VCaP (cell line): ENCODE data around the gene SMC1B.
"Not testable (repeated sequence)": the region's sequence is repeated elsewhere in the genome, so short reads cannot be mapped to it uniquely, and the experiment has no call there.

Source experiments
- H3K27ac ChIP-seq: fragments of 450-650 bp; 2 replicates; pipeline ENCODE4 v1.5.1; 2017
- TF ChIP-seq, protein P1 (sequence below): fragments of 450-650 bp; conservative IDR thresholded peaks from 2 replicates; pipeline ENCODE4 v1.5.1; 2017; ENCODE audit warnings: mild to moderate bottlenecking, moderate library complexity

The SMC1B gene

DNA sequence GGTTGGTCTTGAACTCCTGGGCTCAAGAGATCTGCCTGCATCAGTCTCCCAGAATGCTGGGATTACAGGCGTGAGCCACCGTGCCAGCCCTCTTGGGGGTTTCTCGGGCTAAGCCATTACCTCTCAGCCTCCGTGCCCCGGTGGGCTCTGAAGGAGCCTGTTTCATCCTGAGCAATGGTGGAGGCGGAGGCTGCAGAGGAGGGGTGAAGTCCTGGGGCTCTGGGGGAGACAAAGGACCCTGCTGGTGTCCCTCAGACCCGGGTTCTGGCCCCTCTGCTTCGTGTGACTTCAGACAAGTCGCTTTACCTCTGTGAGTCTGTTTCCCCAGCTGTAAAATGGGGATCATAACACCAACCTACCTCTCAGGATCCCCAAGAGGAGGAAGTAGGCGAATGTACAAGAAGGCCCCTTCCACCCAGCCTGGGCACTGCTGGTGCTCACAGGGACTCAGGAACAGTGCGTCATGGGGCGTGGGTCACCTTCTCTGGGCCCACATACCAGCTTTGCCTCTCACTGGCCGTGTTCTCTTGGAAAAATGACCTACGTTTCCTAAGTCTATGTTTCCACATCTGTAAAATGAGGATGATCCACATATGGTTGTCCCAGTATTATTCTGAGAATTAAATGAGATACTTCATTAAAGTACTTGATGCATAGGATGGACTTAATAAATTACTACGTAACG, 36.8 kb upstream of the SMC1B start:
- no peak overlapping the region for H3K27ac ChIP-seq
- TF ChIP-seq, protein P1, sequence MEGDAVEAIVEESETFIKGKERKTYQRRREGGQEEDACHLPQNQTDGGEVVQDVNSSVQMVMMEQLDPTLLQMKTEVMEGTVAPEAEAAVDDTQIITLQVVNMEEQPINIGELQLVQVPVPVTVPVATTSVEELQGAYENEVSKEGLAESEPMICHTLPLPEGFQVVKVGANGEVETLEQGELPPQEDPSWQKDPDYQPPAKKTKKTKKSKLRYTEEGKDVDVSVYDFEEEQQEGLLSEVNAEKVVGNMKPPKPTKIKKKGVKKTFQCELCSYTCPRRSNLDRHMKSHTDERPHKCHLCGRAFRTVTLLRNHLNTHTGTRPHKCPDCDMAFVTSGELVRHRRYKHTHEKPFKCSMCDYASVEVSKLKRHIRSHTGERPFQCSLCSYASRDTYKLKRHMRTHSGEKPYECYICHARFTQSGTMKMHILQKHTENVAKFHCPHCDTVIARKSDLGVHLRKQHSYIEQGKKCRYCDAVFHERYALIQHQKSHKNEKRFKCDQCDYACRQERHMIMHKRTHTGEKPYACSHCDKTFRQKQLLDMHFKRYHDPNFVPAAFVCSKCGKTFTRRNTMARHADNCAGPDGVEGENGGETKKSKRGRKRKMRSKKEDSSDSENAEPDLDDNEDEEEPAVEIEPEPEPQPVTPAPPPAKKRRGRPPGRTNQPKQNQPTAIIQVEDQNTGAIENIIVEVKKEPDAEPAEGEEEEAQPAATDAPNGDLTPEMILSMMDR: no peak

DNA sequence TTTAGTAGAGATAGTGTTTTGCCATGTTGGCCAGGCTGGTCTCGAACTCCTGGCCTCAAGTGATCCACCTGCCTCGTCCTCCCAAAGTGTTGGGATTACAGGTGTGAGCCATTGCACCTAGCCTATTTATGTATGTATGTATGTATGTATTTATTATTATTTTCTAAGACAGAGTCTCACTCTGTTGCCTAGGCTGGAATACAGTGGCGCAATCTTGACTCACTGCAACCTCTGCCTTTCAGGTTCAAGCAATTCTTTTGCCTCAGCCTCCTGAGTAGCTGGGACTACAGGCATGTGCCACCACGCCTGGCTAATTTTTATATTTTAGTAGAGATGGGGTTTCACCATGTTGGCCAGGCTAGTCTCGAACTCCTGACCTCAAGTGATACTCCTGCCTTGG, 36.0 kb upstream of the SMC1B start:
- H3K27ac ChIP-seq: not testable (repeated sequence)

DNA sequence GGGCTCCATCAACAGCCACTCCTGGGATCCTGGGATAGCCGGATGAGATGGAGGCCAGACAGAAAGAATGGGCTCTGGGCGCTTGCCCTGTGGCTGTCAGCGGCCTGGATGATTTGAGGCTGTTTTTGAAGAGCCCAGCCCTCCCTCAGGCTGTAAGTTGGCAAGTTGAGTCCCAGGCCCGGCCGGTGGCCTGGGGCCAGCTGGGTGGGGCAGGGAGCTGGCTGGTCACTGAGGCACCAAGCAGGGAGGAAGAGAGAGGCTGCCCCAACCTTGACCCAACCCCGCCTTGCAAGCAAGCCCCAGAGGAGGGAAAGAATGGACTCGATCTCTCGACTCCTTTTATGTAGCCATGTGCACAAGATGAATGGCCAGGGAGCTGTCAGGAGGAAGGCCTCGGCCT, 35.0 kb upstream of the SMC1B start:
- TF ChIP-seq, protein P1: no peak
- no peak overlapping the region for H3K27ac ChIP-seq

DNA sequence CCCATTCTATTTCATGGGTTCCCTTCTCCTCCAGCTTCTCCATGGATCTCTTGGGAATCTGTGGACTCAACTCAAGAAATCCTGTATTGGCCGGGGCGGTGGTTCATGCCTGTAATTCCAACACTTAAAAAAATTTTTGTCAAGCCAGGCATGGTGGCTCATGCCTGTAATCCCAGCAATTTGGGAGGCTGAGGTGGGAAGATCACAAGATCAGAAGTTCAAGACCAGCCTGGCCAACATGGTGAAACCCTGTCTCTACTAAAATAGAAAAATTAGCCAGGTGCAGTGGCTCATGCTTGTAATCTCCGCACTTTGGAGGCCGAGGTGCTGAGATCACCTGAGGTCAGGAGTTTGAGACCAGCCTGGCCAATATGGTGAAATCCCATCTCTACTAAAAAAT, 34.2 kb upstream of the SMC1B start:
- H3K27ac ChIP-seq: not testable (repeated sequence)

DNA sequence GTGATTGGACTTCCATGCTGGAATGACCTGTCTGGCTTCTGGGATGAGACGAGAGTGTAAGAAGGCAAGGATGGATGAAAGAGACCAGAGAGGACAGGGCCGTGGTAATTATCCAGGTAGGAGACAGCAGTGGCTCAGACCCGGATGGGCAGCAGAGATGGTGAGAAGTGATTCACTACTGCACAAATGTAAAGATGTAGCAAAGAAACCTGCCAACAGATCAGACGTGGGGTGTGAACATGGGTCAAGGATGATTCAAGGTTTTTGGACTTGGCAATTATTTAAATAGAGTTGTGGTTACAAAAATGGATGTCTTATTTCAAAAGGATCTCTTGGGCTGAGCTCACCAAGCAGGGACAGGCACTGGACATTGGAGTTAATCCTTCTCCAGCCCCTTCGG, 32.8 kb upstream of the SMC1B start:
- H3K27ac ChIP-seq: no peak overlapping the region
- TF ChIP-seq, protein P1: no peak

DNA sequence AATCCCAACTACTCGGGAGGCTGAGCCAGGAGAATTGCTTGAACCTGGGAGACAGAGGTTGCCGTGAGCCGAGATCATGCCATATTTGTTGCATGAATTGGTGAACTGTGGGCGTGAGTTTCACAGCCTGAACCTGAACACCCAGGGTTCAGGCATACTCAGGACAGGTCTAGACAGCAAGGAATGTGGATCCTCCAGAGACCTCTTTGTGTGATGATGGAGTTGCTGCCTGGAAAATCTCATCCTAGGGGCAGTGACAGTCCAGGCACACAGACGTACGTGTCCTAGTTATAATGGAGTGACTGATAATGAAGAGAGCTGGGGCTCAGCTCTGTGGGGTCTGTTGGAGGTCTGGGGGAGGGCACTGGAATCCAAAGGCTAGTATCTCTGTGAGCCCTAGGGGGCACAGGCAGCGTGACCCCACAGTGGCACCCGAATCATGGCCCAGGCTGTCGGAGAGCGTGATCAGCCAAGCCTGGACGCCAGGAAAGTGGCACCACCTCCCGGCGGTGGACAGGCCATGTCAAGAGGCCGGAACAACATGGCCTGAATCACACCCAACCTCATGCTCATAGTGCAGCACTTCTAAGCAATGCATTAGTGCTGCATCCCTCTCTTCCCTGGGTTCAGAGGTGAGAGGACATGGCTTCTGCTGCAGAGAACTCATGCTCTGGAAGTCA, 31.8 kb upstream of the SMC1B start:
- TF ChIP-seq, protein P1: no peak

DNA sequence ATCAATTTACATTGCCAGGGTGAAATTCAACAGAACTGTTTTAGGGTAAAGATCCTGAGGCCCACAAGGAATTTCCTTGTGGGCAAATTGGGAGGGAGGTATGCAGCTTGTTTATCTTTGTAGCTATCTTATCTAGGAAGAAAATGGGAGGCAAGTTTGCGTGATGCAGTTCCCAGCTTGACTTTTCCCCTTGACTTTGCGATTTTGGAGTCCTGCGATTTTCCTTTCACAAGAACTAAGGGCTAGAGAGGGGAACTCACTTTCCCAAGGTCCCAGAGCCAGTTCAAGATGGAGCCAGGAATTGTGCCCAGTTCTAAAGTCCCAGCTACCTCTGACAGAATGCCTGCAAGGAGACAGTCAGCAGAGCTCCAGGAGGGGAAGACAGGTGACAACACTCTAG, 30.8 kb upstream of the SMC1B start:
- TF ChIP-seq, protein P1: no peak
- H3K27ac ChIP-seq: no peak overlapping the region

More for the DNA sequence above, 31.8 kb upstream of the SMC1B start:
- no peak overlapping the region for H3K27ac ChIP-seq

DNA sequence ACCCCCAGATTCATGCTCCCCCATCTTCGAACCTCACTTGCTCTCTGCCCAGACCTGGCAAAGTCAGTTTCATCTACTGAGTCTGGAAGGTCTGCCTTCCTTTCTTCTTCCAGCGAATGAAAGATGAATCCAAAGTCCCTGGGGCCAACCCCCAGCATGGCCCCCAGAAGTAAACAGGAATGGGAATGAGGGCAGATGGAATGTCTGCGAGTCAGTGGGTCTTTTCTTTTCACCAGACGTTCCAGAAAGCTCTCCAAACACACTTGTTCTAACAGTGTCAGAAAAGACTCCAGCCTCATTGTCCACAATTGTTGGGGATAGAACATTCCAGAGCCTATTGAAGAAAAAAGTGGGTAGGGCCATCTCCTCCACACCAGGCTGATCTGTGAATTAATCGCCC, 28.7 kb upstream of the SMC1B start:
- TF ChIP-seq, protein P1: no peak
- H3K27ac ChIP-seq: no peak overlapping the region
